Measurements from ENCODE around the gene TRPM5. TPM values are rescaled to one million over a fixed set of nuclear protein-coding genes. Genes with fewer than 3 reads are reported as not detected.

TRPM5 gene
- total and polyA plus RNA-seq, 4 donors = 0.05 TPM; not detected in 3

DNA sequence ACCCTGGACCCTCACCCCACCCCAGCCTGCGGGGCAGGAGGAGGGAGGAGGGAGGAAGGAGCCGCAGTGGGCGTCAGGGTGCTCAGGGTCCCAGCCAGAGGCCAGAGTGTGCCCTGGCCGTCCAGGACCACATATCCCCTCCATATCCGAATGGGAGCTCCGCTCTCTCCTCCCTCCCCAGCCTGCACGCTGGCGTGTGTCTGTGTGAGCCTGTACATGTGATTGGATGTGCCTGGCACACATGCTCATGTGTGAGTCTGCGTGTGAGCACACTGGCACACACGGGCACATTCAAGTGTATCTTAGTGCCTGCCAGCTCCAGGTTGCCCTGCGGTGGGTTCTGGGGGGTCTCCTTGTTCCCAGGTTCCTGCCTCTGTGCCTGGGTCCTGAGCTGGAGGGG lies 35.6 kb downstream of the TRPM5 start:
- Histone ChIP-seq H3K9ac (ENCODE audit: low read depth in 1 of 2, low read length in 2 of 2) (no peak overlapping the region), H3K9me3 (ENCODE audit: control insufficient read depth in 4 of 4, low read length in 3 of 4) (no peaks in the 10 kb centered on the region), H3K27ac (ENCODE audit: low read depth in 1 of 2, low read length in 2 of 2) (no peak overlapping the region), H3K4me1 (ENCODE audit: control insufficient read depth in 4 of 4, insufficient read depth in 4 of 4, low read length in 3 of 4) (no peaks in the 10 kb centered on the region), H3K27me3 (ENCODE audit: control insufficient read depth in 4 of 4, insufficient read depth in 4 of 4, low read length in 3 of 4) (no peaks in the 10 kb centered on the region), H3K4me3 (ENCODE audit: low read depth in 1 of 3, low read length in 3 of 3) (no peak overlapping the region), H3K36me3 (ENCODE audit: control insufficient read depth in 4 of 4, insufficient read depth in 3 of 4, low read depth in 1 of 4, low read length in 3 of 4) (peaks cover 0 to 3% (median 0%) of the 10 kb centered on the region in 4 donors)
- 78% methylated on average over 11 of the region's 11 CpGs for WGBS
- TF ChIP-seq JUND (IDR thresholded peaks at IDR 0.05) (no peak), RXRA (IDR thresholded peaks at IDR 0.05) (no peak), NR2F2 (IDR thresholded peaks at IDR 0.05) (no peak), REST (IDR thresholded peaks at IDR 0.05) (no peak), YY1 (IDR thresholded peaks at IDR 0.05) (no peak), HNF4G (IDR thresholded peaks at IDR 0.05) (no peak), FOXA1 (IDR thresholded peaks at IDR 0.05) (no peak), RAD21 (IDR thresholded peaks at IDR 0.05) (no peak), TAF1 (conservative IDR thresholded peaks at IDR 0.05) (no peak), FOXA2 (IDR thresholded peaks at IDR 0.05) (no peak), EGR1 (IDR thresholded peaks at IDR 0.05; ENCODE audit: low read depth in 2 of 2) (no peak), ATF3 (IDR thresholded peaks at IDR 0.05) (no peak), SP1 (IDR thresholded peaks at IDR 0.05) (no peak), GABPA (IDR thresholded peaks at IDR 0.05 in 1 of 2, conservative IDR thresholded peaks at IDR 0.05 in 1 of 2) (no peak)
- TF ChIP-seq, protein P1, sequence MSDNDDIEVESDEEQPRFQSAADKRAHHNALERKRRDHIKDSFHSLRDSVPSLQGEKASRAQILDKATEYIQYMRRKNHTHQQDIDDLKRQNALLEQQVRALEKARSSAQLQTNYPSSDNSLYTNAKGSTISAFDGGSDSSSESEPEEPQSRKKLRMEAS (IDR thresholded peaks at IDR 0.05) = no peak
- TF ChIP-seq, protein P2, sequence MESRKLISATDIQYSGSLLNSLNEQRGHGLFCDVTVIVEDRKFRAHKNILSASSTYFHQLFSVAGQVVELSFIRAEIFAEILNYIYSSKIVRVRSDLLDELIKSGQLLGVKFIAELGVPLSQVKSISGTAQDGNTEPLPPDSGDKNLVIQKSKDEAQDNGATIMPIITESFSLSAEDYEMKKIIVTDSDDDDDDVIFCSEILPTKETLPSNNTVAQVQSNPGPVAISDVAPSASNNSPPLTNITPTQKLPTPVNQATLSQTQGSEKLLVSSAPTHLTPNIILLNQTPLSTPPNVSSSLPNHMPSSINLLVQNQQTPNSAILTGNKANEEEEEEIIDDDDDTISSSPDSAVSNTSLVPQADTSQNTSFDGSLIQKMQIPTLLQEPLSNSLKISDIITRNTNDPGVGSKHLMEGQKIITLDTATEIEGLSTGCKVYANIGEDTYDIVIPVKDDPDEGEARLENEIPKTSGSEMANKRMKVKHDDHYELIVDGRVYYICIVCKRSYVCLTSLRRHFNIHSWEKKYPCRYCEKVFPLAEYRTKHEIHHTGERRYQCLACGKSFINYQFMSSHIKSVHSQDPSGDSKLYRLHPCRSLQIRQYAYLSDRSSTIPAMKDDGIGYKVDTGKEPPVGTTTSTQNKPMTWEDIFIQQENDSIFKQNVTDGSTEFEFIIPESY (IDR thresholded peaks at IDR 0.05) = no peak
- no peak for DNase-seq (ENCODE audit: low spot score)

GRCh38 chr11:2406878-2407410 lies 37.4 kb downstream of the TRPM5 start:
- TF ChIP-seq, protein P3, sequence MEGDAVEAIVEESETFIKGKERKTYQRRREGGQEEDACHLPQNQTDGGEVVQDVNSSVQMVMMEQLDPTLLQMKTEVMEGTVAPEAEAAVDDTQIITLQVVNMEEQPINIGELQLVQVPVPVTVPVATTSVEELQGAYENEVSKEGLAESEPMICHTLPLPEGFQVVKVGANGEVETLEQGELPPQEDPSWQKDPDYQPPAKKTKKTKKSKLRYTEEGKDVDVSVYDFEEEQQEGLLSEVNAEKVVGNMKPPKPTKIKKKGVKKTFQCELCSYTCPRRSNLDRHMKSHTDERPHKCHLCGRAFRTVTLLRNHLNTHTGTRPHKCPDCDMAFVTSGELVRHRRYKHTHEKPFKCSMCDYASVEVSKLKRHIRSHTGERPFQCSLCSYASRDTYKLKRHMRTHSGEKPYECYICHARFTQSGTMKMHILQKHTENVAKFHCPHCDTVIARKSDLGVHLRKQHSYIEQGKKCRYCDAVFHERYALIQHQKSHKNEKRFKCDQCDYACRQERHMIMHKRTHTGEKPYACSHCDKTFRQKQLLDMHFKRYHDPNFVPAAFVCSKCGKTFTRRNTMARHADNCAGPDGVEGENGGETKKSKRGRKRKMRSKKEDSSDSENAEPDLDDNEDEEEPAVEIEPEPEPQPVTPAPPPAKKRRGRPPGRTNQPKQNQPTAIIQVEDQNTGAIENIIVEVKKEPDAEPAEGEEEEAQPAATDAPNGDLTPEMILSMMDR (IDR thresholded peaks at IDR 0.05; ENCODE audit: low read depth, low read length, missing input control) = no peak
- TF ChIP-seq EGR1 (IDR thresholded peaks at IDR 0.05; ENCODE audit: low read depth in 2 of 2) (no peak), RXRA (IDR thresholded peaks at IDR 0.05) (no peak), HNF4A (conservative IDR thresholded peaks at IDR 0.05) (no peak), RAD21 (IDR thresholded peaks at IDR 0.05) (no peak), SP1 (IDR thresholded peaks at IDR 0.05) (no peak)
- H3K4me3 ChIP-seq (ENCODE audit: low read depth in 1 of 3, low read length in 3 of 3) = no peak overlapping the region
- DNase-seq (ENCODE audit: low spot score) = no peak
- H3K9ac ChIP-seq (ENCODE audit: low read depth in 1 of 2, low read length in 2 of 2) = no peak overlapping the region
- no peak overlapping the region for H3K27ac ChIP-seq (ENCODE audit: low read depth in 1 of 2, low read length in 2 of 2)
- H3K4me1 ChIP-seq (ENCODE audit: control insufficient read depth in 4 of 4, insufficient read depth in 4 of 4, low read length in 3 of 4) = peaks cover 0 to 5% (median 4%) of the 10 kb centered on the region in 4 donors
- peaks cover 0 to 17% (median 5%) of the 10 kb centered on the region in 4 donors for H3K36me3 ChIP-seq (ENCODE audit: control insufficient read depth in 4 of 4, insufficient read depth in 3 of 4, low read depth in 1 of 4, low read length in 3 of 4)
- H3K27me3 ChIP-seq (ENCODE audit: control insufficient read depth in 4 of 4, insufficient read depth in 4 of 4, low read length in 3 of 4) = no peaks in the 10 kb centered on the region
- 91% methylated on average over 24 of the region's 24 CpGs for WGBS
- H3K9me3 ChIP-seq (ENCODE audit: control insufficient read depth in 4 of 4, low read length in 3 of 4) = no peaks in the 10 kb centered on the region

Data from liver (tissue), 9 donors.